ENCODE data around the gene ZMAT1.
"Not testable (repeated sequence)": the region's sequence is repeated elsewhere in the genome, so short reads cannot be mapped to it uniquely, and the experiment has no call there.

ZMAT1 gene

DNA sequence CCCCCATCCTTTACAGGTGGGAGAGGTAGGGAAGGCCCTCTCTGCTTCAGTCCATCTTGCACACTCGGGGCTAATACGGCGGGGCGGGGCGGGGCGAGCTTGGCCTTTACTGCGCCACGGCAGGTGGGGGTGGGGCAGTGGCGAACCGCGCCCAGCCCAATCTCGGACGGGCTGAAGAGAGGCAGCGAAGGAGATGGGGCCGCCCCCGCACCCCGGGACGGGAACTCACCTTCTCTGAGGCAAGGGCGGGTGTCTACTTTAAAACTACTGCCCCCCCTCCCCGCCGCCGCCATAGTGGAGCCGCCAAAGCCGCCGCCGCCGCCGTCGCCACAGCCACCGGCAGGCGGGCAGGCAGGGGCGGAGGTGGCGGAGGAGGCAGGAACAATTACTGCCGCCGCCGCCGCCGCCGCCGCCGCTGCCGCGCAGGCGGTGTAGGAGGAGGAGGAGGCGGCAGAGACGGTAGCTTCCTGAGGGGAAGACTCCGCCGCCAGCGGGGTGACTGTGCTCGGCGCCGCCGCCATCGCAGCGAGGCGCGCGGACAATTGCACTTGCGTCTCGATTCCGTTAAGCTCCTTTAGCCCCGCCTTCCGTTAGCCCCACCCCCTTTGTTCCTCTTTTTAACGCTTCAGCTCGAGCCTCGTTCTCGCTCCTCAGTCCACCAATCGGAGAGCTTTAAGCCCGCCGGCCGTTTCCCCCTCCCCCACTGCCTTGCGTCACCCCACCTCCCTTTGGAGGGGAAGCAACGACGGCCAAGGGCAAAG lies at the start of gene ZMAT1:
Gene ZMAT1, minus strand, starts transcription at position 540 of the 761 bp plus-strand sequence. Its CDS starts 19 bp downstream, at position 521.
- peak; percentile 81 for DNase-seq

DNA sequence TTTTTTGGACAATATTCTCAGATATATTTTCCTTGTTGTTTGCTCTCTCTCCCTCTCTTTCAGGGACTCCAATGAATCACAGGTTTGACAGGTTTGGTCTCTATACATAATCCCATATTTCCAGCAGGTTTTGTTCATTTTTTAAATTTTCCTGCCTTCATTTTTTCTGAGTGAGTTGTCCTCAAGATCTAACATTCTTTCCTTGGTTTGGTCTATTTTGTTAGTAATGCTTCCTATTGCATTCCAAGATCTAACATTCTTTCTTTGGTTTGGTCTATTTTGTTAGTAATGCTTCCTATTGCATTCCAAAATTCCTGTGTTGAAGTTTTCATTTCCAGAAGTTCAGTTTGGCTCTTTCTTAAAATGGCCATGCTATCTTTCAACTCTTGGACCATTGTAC lies 45.3 kb upstream of the ZMAT1 start:
- no peak for DNase-seq

DNA sequence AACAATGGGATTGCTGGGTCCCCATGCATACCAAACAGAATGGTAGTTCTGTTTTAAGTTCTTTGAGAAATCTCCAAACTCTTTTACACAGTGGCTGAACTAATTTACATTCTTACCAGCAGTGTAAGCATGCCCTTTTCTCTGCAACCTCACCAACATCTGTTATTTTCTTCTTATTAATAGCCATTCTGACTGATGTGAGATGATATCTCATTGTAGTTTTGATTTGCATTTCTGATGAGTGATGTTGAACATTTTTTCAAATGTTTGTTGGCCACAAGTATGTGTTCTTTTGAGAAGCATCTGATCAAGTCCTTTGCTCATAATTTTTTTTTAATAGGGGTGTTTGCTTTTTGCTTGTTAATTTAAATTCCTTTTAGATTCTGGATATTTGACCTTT lies 41.2 kb upstream of the ZMAT1 start:
- DNase-seq: no peak

DNA sequence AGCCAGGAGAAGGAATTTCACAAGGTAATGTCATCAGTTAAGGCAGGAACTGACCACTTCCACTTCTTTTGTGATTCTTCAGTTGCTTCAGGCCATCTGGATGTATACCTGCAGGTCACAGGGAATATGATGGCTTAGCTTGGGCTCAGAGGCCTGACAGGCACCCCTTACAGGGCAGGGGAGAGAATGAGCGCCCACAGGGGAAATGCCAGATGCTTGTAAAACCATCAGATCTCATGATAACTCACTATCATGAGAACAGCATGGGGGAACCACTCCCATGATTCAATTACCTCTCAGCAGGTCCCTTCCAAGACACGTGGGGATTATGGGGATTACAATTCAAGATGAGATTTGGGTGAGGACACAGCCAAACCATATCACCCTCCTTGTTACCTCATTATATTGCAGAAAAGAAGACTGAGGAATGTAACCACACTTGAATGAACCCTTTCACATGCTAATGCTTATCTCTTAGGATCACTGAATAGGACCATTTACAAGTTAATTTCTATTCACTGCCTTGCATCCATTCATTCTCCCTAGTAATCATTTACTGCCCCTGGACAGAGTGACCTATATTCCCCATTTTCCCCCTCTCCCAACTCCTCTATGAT lies 33.2 kb upstream of the ZMAT1 start:
- DNase-seq: not testable (repeated sequence)

DNA sequence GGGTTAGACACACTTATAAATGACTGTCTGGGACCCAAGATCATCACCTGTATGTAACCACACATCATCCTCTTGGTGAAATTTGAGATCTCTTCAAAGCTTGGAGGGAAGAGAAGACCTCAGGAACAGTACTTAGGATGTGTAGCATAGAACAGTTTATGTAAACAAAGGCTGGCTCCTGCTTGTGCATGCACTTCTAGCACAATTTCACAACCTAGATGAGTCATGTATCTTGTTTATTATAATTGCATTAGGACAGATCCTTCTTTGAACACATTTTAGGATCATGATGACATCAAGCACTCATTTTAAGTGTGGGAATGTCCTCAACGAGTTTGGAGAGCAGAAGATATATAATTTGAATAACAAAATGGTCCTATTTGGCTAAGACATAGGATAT lies 26.3 kb upstream of the ZMAT1 start:
- DNase-seq: no peak

DNA sequence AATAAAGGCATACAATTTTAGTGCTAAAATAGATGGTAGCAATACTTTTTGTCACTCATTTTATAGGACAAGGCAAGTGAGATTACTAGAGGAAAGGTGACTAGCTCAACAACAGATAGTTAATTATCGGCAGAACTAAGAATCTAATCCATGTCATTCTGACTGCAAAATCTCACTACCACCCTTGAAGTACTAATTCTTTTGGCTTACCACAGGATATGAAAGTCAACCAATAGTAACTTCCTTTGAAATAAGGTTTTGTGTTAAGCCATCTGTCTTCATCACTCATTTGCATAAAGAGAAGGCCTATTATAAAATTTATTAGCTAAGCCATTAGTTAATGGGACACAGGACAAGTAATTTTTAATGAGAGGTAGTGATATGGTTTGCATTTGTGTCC lies 25.3 kb upstream of the ZMAT1 start:
- DNase-seq: no peak

DNA sequence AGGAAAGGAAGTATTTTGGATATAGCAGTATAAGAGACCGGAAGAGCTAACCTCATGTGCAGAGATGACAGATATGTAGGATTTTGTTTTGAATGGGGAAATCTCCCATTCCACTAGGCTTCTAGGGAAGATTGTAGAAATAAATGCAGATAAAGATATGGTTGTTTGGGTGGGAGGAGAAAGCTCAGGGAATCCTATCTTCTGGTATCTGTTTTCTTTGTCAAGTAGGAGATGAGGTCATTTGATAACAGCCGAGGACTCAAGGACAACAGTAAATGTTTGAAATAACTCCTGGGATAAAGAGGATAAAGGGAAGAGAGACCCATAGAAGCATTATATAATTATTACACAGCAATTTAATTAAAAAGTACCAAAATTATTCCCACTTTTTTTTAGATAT lies 24.7 kb upstream of the ZMAT1 start:
- no peak for DNase-seq

DNA sequence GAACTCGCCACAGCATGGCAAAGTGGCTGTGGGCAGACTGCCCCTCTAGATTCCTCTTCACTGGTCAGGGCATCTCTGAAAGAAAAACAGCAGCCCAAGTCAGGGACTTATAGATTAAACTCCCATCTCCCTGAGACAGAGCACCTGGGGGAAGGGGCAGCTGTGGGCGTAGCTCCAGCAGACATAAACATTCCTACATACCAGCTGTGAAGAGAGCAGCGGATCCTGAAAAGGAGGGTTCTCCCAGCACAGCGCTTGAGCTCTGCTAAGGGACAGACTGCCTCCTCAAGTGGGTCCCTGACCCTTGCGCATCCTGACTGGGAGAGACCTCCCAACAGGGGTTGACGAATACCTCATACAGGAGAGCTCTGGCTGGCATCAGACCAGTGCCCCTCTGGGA lies 18.8 kb upstream of the ZMAT1 start:
- no peak for DNase-seq

DNA sequence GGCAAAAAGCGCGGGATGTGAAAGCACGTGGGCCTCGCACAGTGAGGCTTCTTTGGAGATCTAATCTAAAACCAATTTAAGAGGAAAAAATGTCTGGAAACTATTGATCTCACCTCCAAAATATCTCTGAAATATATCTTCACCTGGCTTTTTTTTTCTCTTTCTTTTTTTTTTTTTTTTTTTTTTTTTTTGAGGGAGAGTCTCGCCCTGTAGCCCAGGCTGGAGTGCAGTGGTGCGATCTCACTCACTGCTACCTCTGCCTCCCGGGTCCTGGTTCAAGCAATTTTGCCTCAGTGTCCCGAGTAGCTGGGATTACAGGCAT lies 383 bp upstream of the ZMAT1 start:
- DNase-seq: no peak

DNA sequence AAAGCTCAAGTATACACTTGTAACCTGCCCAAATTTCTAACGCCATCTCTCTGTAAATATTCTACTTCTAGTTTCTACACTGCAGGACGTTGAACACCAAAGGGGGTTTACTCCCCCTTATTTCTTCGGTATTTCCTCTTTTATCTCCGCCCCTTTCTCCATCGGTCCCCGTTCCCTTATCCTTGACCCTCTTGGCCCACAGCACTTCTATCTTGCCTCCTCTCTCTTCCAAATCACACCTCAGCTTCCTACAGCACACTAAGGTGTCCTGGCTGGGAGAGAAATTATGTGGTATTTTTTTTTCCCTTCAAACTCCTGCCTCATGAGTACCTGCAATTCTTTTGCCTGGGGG lies 715 bp downstream of the ZMAT1 start:
- no peak for DNase-seq

DNA sequence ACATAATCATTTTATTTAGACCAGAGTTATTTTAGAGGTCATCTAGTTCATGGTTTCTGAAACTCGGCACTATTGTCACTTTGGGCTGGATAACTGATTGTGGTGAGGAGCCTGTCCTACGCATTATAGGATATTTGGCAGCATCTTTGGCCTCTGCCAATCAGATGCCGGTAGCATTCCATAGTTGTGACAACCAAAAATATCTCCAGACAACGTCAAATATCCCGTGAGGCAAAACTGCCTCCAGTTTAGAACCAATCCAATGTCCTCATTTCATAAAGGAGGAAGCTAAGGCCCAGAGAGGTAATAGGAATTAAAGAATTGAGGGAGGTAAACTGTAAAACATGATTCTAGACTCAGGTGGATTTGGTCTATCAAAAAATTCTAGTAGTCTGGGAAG lies 6.1 kb downstream of the ZMAT1 start:
- DNase-seq: no peak

DNA sequence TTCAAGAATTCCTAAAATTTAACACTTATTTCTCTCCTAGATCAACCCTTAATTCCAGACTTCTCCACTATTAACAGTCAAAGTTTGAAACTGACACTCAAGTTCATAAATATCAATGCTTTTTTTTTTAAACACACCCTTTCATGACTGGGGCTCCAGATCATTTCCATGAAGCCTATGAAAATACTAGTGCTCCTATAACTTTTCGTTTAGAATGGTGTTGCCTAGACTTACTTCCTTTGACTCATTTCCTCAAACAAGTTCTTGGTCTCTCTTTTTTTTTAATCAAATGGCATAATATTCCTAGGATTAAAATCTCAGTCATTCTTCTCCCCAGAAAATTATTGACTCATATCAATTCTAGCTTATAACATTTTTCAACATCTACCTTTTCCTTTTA lies 13.1 kb downstream of the ZMAT1 start:
- DNase-seq: no peak

DNA sequence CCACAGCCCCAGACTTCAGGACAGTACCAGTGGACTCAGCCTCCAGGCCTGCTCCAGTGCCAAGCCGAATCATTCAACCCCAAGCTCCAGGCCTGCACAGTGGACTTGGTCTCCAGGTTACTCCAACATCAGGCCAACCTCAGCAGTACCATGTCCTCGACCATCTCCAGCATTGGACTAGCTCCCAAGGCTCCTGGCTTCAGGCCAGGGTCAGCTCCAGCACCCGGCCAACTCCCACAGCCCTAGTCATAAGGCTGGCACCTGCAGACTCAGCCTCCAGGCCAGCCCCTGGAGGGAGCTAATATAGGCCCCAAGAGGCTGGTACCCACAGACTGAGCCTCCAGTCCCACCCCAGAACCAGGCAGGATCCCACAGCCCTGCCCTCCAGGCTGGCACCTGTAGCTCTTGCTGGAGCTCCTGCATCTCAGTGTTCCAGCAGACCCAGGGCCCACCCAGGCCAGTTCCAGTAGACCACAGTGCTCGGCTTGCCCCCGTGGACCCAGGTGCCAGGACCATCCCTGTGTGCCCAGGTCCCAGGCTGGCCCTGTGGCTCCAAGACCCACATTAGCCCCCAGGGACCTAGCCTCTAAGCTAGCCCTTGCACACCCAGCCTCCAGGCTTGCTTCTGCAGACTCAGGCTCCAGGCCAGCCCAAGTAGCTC lies 25.6 kb downstream of the ZMAT1 start:
- DNase-seq: no peak

DNA sequence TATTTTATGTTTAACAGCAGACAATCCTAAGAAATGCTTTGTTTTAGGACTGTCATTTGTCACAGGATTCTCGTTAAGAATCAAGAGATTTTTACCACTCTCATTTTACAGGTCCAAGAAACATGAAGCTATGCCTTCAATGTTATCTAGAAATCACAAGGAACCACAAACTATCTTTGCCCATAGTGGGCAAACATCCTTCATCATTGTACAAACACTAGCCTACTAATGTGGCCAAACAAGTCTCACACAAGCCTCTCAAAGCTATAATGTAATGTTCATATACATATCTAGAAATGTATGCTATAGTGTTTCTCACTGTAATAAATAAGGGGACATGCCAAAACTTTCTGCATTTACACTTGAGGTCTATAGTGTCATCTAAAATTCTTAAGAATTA lies 26.8 kb downstream of the ZMAT1 start:
- no peak for DNase-seq

Measured in NCI-H1694 (cell line).